Measurements from ENCODE around the gene MRGPRE.

The MRGPRE gene

DNA sequence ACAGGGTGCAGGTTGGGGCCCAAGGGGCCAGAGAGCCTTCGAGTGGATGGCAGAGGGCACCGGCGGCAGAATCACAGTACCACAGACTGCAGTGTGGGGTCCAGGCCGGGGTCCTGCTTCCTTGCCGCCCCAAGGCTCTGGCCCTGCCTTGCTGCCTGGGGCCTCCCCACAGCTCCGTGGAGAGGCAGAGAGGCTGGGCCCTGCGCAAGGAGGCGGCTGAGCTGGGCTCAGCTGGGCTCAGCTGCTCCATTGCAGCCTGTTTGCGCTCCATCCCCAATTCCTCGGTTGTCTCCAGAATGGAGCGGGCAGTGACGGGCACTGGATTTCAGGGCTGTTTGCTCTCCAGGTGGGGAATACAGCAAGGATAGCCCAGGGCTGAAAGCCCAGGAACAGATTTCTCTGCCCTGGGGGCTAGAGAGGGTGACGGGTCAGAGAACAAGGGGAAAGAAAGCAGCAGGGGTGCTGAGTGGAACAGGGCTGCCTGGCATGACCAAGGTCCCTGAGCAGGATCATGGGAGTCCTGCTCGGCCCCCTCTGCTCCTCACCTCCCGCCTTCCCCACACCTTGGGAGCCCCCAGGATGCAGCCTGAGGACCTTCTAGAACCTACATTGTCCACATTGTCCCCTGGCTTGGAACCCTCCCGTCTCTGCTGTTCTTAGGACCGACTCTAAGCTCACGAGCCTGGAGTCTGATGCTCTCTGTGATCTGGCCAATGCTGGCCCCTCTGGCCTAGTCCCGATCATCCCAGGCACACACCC lies 32.5 kb downstream of the MRGPRE start:
- DNase-seq (ENCODE audit: low read depth): no peak
- no peak overlapping the region for H3K4me3 ChIP-seq (ENCODE audit: low read depth, low read length)

DNA sequence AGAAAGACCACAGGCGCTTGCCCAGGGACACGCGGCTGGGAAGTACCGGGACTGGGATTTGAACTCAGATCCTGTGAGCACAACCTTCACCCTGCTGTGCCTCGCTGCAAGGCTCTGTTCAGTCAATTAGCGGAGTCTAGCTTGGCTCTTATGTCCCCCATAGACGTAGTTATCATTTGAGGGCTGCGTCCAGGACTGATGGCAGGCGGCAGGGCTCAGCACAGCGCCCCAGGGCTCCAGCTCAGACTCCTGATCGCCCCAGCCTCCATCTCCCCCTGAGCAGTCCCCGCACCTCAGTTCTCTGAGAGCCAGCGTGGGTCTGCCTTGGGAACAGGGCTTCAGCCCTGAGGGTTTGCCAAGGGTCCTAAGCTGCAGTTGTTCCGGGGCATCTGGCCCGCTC lies 33.4 kb downstream of the MRGPRE start:
- H3K4me3 ChIP-seq (ENCODE audit: low read depth, low read length): no peak overlapping the region
- no peak for DNase-seq (ENCODE audit: low read depth)

DNA sequence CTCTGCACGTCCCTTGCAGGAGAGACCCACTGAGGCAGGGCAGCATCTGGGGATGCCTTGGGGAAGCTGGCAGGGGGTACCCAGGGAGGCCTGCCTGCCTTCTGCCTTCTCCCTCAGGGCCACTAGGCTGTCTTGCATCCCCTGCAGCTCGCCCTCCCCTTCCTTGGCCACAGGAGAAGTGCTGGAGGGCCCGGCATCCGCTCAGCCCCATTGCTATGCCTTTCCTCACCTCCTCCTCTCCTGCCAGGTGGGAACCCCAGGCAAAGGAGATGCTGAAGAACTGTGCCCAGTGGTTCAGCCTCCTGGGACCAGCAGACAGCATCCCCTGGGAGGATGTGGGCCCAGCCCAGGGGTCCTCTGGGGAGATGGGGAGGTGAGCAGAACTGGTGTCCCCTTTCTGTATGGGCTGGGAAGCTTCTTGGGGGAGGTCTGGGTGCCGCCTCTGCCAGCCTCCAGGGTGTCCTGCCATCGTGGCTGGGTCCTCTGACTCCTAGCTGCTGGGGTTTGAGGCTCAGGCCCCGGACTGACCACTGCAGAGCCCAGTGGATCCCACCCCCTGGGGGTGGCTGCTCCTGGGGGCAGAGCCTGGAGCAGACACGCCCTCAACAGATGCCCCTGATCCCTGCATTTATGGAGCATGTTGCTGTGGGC lies 34.2 kb downstream of the MRGPRE start:
- DNase-seq (ENCODE audit: low read depth): no peak
- no peak overlapping the region for H3K4me3 ChIP-seq (ENCODE audit: low read depth, low read length)

DNA sequence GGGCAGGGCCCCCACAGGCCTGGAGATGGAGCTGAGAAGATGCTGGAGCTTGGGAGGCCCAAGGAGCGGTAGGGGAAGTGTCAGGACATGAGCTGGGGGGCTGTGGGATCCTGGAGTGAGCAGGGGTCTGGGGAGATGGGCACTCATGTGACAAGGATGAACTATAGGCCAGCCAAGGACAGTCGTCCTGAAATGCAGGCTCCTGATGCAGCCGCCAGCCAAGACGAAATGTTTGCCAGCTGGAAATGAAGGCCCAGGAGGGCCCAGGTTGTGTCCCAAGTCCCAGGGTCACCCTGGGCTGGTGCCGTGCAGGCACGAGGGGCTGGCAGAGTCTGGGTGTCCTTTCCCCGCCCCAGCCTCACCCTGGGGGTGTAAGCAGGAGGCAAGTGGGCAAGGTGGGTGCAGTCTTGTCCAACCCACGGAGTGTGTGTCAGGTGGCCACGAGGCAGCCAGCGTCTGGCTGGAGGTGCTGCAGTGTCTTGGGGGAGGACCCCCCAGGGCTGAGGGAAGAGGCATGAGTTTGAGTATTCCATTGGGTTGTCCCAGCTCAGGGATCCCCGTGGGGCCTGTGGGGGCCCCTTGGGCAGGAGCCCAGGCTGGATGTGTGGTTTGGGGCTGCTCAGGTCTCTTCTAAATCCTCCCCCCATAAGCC lies 35.0 kb downstream of the MRGPRE start:
- H3K4me3 ChIP-seq (ENCODE audit: low read depth, low read length): no peak overlapping the region
- DNase-seq (ENCODE audit: low read depth): no peak

GRCh38 chr11:3196161-3197043 lies 35.8 kb downstream of the MRGPRE start:
- DNase-seq (ENCODE audit: low read depth): no peak
- H3K4me3 ChIP-seq (ENCODE audit: low read depth, low read length): no peak overlapping the region

GRCh38 chr11:3195251-3196160 lies 36.7 kb downstream of the MRGPRE start:
- no peak overlapping the region for H3K4me3 ChIP-seq (ENCODE audit: low read depth, low read length)
- no peak for DNase-seq (ENCODE audit: low read depth)

DNA sequence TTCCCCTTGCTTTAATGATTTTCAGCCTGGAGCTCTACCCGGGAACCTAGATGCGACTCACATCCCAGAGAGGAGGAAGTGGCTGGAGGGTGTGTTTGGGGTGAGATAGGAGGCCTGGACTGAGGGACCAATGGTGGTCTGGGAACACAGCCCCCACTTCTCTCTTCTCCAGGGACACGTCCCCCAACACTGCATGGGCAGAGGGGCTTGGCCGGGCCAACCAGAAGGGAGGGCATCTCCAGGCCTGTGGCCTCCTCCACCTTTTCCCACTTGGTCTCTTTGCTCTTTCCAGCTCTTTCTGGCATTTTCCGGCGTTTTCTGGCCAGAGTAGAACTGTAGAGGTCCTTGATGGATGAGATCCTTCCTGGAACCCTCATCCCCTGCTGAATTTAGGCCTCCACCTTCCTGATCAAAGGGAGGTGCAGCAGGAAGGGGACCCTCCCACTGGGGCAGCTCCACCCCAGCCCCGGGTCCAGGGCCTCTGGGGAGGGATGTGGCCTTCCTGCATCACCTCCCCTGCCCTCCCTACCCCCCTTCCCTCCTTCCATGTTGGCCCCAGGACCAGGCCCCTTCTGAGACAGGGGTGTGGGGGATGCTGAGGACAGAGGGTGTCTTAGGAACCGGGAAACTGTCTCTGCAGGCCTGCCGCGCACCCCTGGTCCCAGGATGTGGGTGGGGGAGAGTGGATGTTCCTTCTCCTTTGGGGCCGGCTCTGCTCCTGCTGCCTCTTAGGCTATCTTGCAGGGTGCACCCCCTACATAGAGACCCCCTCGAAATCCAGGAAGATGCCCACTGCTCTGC lies 38.0 kb downstream of the MRGPRE start:
- DNase-seq (ENCODE audit: low read depth): no peak
- no peak overlapping the region for H3K4me3 ChIP-seq (ENCODE audit: low read depth, low read length)

DNA sequence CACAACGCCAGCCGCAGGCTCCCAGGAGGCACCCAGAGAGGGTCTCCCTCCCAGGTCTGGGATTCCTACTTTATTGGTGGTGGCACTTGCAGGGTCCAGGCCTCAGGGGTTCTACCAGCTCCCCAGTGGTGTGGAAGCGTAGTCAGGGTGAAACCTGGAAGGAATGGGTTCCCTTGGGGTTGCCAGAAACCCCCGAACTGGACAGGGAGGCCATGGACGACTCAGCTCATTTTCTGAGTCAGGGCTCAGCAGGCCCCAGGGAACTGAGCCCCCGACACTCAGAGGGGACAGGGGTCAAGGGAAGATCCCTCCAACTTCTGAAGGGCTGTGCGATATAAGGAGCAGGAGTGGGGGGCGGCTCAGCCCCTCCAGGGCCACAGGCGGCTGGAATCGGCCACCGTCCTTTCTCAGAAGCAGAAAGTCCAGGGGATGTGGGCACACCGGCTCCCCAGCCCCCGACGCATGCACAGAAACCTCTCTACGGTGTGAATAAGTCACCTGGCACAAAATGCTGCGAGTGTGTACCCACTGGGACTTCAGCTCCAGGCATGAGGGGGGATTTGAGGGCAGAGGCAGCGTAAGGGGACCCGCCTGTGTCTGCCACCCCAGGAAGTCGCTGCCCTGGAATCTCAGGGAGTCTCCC lies 38.7 kb downstream of the MRGPRE start:
- no peak for DNase-seq (ENCODE audit: low read depth)
- H3K4me3 ChIP-seq (ENCODE audit: low read depth, low read length): no peak overlapping the region

GRCh38 chr11:3192511-3193372 lies 39.5 kb downstream of the MRGPRE start:
- H3K4me3 ChIP-seq (ENCODE audit: low read depth, low read length): no peak overlapping the region
- DNase-seq (ENCODE audit: low read depth): no peak

- DNase-seq (ENCODE audit: low read depth): no peak
- no peak overlapping the region for H3K4me3 ChIP-seq (ENCODE audit: low read depth, low read length)
Measured at GRCh38 chr11:3191586-3192324, 40.5 kb downstream of the MRGPRE start.

GRCh38 chr11:3190600-3190999 lies 41.6 kb downstream of the MRGPRE start:
- DNase-seq (ENCODE audit: low read depth): no peak
- H3K4me3 ChIP-seq (ENCODE audit: low read depth, low read length): no peak overlapping the region

- DNase-seq (ENCODE audit: low read depth): no peak
- H3K4me3 ChIP-seq (ENCODE audit: low read depth, low read length): no peak overlapping the region
Measured at GRCh38 chr11:3189886-3190583, 42.2 kb downstream of the MRGPRE start.

DNA sequence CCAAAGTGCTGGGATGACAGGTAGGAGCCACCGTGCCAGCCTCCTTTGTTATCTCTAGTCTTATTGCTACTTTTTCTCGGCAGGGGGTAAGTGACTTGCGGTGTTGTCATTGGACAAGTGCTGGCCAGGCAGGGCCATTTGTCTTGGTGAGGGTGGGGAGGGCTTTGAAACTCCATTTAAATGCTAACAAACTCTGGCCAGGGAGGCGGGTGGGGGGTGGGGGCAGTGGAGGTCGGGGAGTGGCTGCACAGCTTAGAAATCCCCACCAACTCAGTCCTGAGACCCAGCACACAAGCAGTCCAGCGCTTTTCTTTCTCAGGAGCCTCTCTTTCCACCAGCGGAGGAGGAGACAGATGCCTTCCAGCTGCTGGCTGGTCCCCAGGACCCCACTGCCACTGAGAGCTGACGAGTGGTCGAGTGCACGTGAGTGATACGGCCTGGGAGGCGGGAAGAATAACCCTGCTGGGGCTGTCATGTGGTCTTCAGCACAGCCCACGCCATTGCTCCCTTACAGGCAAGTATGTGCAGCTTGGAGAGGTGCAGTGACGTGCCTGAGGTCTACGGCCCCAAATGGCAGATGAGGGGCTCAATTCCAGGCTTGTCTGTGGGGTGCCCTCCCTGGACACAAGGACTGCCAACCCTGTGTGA lies 42.9 kb downstream of the MRGPRE start:
- H3K4me3 ChIP-seq (ENCODE audit: low read depth, low read length): no peak overlapping the region
- DNase-seq (ENCODE audit: low read depth): no peak

- no peak for DNase-seq (ENCODE audit: low read depth)
- no peak overlapping the region for H3K4me3 ChIP-seq (ENCODE audit: low read depth, low read length)
Measured at GRCh38 chr11:3188496-3189195, 43.6 kb downstream of the MRGPRE start.
